GM12873 (cell line): Measurements from ENCODE around the gene STUB1.

Source experiments
- TF ChIP-seq, protein P1 (sequence below): IDR thresholded peaks from 2 replicates; pipeline ENCODE4 v1.5.1; 2012; ENCODE audit warnings: low read depth, mild to moderate bottlenecking, moderate library complexity, low read length, control low read depth; ENCODE audit not compliant: insufficient read depth; ENCODE audit errors: missing control alignments

The STUB1 gene

GRCh38 chr16:725463-726187, 45.4 kb downstream of the STUB1 start:
- TF ChIP-seq, protein P1, sequence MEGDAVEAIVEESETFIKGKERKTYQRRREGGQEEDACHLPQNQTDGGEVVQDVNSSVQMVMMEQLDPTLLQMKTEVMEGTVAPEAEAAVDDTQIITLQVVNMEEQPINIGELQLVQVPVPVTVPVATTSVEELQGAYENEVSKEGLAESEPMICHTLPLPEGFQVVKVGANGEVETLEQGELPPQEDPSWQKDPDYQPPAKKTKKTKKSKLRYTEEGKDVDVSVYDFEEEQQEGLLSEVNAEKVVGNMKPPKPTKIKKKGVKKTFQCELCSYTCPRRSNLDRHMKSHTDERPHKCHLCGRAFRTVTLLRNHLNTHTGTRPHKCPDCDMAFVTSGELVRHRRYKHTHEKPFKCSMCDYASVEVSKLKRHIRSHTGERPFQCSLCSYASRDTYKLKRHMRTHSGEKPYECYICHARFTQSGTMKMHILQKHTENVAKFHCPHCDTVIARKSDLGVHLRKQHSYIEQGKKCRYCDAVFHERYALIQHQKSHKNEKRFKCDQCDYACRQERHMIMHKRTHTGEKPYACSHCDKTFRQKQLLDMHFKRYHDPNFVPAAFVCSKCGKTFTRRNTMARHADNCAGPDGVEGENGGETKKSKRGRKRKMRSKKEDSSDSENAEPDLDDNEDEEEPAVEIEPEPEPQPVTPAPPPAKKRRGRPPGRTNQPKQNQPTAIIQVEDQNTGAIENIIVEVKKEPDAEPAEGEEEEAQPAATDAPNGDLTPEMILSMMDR, result no peak

DNA sequence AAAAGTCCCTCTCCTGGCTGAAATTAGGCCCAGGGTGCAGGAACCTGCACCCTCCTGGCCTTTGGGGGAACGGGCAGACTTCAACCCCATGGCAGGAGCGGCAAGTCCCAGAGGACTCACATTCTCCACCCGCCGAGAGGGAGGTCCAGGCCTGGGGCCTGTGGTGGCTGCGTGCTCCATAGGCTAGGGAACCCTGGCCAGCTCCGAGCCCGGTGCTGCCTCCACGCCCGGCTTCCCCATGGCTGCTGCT, 45.9 kb downstream of the STUB1 start:
- TF ChIP-seq, protein P1, result no peak

- TF ChIP-seq, protein P1, result no peak
Observed at GRCh38 chr16:726438-727290, 46.5 kb downstream of the STUB1 start, which contains the start of the genes CCDC78 and HAGHL. Gene CCDC78 (minus strand): TSS chr16:726443. CDS start chr16:726367, 76 bp downstream. Gene HAGHL (plus strand): TSS chr16:727106. CDS start chr16:727510, 404 bp downstream.

GRCh38 chr16:727291-727977, 47.2 kb downstream of the STUB1 start:
- TF ChIP-seq, protein P1, result no peak

DNA sequence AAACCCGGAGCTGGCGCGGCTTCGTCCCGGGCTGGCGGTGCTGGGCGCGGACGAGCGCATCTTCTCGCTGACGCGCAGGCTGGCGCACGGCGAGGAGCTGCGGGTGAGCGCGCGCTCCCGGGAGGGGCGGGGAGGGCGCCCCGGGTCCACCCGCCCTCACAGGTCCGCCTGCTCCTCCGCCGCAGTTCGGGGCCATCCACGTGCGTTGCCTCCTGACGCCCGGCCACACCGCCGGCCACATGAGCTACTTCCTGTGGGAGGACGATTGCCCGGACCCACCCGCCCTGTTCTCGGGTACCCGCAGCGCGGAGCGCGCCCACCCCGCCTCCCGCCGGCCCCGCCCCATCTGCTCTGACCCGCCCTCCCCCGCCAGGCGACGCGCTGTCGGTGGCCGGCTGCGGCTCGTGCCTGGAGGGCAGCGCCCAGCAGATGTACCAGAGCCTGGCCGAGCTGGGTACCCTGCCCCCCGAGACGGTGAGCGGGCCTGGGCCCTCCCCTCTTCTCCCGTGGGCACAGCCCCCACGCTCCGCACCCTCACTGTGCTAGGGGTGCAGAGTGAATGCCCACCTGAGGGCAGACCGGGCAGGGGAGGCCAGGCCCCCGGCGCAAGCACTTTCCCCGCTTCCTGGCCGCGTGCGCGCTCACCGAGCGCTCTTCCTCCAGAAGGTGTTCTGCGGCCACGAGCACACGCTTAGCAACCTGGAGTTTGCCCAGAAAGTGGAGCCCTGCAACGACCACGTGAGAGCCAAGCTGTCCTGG, 48.1 kb downstream of the STUB1 start:
- TF ChIP-seq, protein P1, result no peak

GRCh38 chr16:728890-729744, 48.9 kb downstream of the STUB1 start:
- TF ChIP-seq, protein P1, result no peak
